ENCODE measurements around the gene SFI1. TPM values are rescaled to one million over a fixed set of nuclear protein-coding genes. Genes with fewer than 3 reads are reported as not detected.

SFI1 gene
- total and polyA plus RNA-seq, 2 of the 4 experiments (the other 2 are of a cell fraction) = 9.9 to 12.0 TPM

DNA sequence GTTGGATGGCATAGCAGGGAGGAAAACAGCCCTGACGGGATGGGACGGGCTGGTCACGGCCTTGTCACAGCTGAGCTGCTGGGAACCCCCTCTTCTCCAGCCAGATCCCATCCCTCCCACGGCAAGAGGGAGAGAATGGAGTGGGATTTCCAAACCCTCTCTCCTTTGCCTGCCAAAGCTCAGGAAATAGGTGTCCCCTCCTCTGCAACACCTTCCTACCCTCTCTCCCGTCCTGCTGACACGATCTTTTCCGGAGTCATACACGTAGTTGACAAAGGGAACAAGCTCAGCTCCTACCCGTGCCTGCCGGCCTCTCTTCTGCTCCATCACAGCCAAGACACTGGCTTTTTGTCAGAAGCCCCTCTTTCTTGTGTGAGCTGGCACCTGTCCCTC is 117.6 kb downstream of the SFI1 start:
- intact Hi-C loops (cut with micrococcal nuclease) (no loop called here), in situ Hi-C loops (cut with MboI; ENCODE audit: low sequenced_read_pairs) (no loop called here), dilution Hi-C loops (cut with HindIII; ENCODE audit: low sequenced_read_pairs, unreplicated experiment) (no loop called here)
- Histone ChIP-seq H2BK5ac (ENCODE audit: low read depth, low read length, poor library complexity, severe bottlenecking) (no peak overlapping the region), H3K23ac (ENCODE audit: low read depth, low read length) (no peak overlapping the region), H3K56ac (ENCODE audit: extremely low read depth, insufficient read depth, low read length) (no peak overlapping the region), H2AK5ac (ENCODE audit: low read depth, low read length) (no peak overlapping the region), H4K20me1 (ENCODE audit: insufficient read depth, low read length) (peaks cover 6% of the 10 kb centered on the region; the same call in 1 of the 2 replicates), H3K27me3 (ENCODE audit: control insufficient read depth, insufficient read depth, low read length) (no peaks in the 10 kb centered on the region), H4K8ac (ENCODE audit: low read depth in 2 of 2, low read length in 2 of 2) (no peak overlapping the region), H2AFZ (replicated peaks; ENCODE audit: low read length, poor library complexity) (no peak overlapping the region), H2BK20ac (ENCODE audit: low read depth, low read length) (no peak overlapping the region), H3K18ac (ENCODE audit: low read depth, low read length) (no peak overlapping the region), H2BK15ac (ENCODE audit: low read depth, low read length) (no peak overlapping the region), H4K5ac (ENCODE audit: low read depth, low read length) (no peak overlapping the region), H3K4me2 (ENCODE audit: low read depth, low read length) (no peak overlapping the region), H4K91ac (ENCODE audit: insufficient read depth, low read depth, low read length) (no peak overlapping the region), H3K79me1 (ENCODE audit: low read depth in 1 of 2, low read length in 2 of 2) (no peaks in the 10 kb centered on the region), H3K4me3 (ENCODE audit: insufficient read depth, low read depth, low read length) (no peak overlapping the region), H2BK120ac (ENCODE audit: low read depth, low read length) (no peak overlapping the region), H3K9me3 (ENCODE audit: control insufficient read depth, insufficient read depth, low read length) (no peaks in the 10 kb centered on the region), H2AK9ac (replicated peaks; ENCODE audit: low read depth, low read length, poor library complexity) (no peak overlapping the region), H3K4me1 (ENCODE audit: control insufficient read depth, insufficient read depth, low read length) (peaks cover 10% of the 10 kb centered on the region), H3K9me1 (ENCODE audit: insufficient read depth, low read length) (peaks cover 3% of the 10 kb centered on the region; the same call in 1 of the 2 replicates), H3K27ac (ENCODE audit: insufficient read depth, low read length) (no peak overlapping the region), H3K4ac (ENCODE audit: low read depth, low read length) (no peak overlapping the region), H3K36me3 (ENCODE audit: control insufficient read depth, insufficient read depth, low read length) (peaks cover 16% of the 10 kb centered on the region), H3K14ac (replicated peaks; ENCODE audit: low read depth, low read length) (no peak overlapping the region), H3K9ac (ENCODE audit: low read depth, low read length) (no peak overlapping the region)
- DNase-seq (no peak), ATAC-seq (ENCODE audit: low read depth) (no peak)
- ChIA-PET CTCF (interaction anchor here (0.6 kb wide), 1 partner anchor 67 kb away, joined by 4 read pairs; no protein-coding TSS in a partner anchor), POLR2A (ENCODE audit: unreplicated experiment) (no interaction called here)
- WGBS, 2 experiments (ENCODE audit: extremely low coverage in 2 of 2, insufficient read length in 1 of 2) = 72% methylated on average over 2 of the region's 10 CpGs; no CpG with 5 or more reads in 1 of the 2 experiments
- TF ChIP-seq, protein P1, sequence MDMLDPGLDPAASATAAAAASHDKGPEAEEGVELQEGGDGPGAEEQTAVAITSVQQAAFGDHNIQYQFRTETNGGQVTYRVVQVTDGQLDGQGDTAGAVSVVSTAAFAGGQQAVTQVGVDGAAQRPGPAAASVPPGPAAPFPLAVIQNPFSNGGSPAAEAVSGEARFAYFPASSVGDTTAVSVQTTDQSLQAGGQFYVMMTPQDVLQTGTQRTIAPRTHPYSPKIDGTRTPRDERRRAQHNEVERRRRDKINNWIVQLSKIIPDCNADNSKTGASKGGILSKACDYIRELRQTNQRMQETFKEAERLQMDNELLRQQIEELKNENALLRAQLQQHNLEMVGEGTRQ (IDR thresholded peaks at IDR 0.05; ENCODE audit: low read depth, low read length) = no peak
- TF ChIP-seq CHD1 (IDR thresholded peaks at IDR 0.05; ENCODE audit: low read depth, low read length) = no peak
- no TSS peak for BruUV-seq (replicated peaks)

Data from IMR-90 (cell line).